Stimulated activated CD8-positive, alpha-beta memory T cell treated with anti-CD3 and anti-CD28 coated beads, Interleukin-15, amount 100 ng/mL, for 24 hours (primary cell): Measurements from ENCODE around the gene ZC3H6.

ENCODE experiments used
- DNase-seq: peaks from one replicate; pipeline ENCODE4 v3.0.0-alpha.2; 2020; ENCODE audit warnings: low read depth

The ZC3H6 gene

GRCh38 chr2:112275311-112275886 is at the start of gene ZC3H6:
TSS of gene ZC3H6 (plus strand) at chr2:112275597. CDS start at chr2:112275995, 398 bp downstream.
- peak; percentile 100 for DNase-seq

- no peak for DNase-seq
These were observed 46.0 kb upstream of the ZC3H6 start for GRCh38 chr2:112229348-112229747.

- no peak for DNase-seq
These were observed 45.0 kb upstream of the ZC3H6 start for GRCh38 chr2:112230371-112230770.

DNA sequence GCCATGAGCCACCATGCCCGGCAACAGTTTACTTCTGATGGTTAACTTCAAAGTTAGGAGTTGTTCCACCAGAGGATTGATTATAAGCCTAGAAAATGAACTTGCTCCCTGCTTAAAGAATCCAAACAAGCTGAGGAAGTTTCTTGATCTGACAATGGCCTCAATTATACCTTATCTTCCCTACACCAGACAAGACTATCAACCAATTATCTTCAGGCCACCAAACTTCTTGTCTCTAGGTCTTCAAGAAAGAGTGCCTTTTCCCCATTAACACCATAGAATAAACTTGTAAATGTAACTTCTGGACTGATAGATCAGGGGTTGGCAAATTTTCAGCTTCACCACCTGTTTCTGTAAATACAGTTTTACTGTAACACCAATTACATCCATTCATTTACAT is 35.5 kb upstream of the ZC3H6 start:
- DNase-seq, result no peak

GRCh38 chr2:112242384-112242783 is 33.0 kb upstream of the ZC3H6 start:
- no peak for DNase-seq

- no peak for DNase-seq
These were observed 32.2 kb upstream of the ZC3H6 start for GRCh38 chr2:112243233-112243632.

GRCh38 chr2:112244854-112245253 is 30.5 kb upstream of the ZC3H6 start:
- no peak for DNase-seq

DNA sequence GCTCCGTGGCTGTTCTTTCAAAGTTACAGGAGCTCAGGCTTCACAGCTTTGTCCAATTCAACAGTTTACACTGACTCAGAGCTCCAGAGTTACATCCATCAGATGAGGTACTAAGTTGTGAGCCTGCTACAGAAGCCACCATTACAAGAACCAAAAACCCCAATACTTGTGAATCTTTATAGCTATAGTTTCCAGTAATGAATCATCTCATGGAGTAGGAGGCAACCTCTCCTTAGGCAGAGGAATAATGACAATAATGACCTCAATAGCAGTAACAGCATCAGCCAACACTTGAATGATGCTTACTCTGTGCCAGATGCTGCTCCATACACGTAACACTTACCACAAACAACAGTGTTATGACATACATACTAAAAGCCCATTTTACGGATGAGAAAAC is 24.1 kb upstream of the ZC3H6 start:
- no peak for DNase-seq

DNA sequence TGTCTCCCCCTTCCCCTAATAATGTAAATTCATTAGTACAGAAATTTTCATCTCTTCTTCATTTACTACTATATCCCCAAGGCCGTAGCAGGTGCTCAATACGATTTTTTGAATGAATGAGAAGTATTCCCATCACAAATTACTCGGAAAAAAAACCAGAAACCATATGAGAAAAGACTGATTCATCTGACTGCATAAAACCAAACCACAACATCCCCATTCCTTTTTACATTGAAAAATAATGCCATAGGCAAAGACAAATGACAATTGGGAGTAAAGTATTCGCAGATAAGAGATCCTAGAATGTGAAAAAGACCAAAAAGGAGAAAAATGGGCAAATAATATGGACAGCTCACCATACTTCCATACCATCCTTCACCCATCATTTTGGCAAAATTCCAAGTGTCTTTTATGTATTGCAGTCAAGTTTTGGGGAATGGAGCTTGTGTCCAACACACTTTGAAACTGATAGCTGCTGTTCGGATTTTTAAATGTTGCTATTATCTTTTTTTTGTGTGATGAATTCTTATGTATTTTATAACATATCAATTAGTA is 22.1 kb upstream of the ZC3H6 start:
- DNase-seq, result no peak

DNA sequence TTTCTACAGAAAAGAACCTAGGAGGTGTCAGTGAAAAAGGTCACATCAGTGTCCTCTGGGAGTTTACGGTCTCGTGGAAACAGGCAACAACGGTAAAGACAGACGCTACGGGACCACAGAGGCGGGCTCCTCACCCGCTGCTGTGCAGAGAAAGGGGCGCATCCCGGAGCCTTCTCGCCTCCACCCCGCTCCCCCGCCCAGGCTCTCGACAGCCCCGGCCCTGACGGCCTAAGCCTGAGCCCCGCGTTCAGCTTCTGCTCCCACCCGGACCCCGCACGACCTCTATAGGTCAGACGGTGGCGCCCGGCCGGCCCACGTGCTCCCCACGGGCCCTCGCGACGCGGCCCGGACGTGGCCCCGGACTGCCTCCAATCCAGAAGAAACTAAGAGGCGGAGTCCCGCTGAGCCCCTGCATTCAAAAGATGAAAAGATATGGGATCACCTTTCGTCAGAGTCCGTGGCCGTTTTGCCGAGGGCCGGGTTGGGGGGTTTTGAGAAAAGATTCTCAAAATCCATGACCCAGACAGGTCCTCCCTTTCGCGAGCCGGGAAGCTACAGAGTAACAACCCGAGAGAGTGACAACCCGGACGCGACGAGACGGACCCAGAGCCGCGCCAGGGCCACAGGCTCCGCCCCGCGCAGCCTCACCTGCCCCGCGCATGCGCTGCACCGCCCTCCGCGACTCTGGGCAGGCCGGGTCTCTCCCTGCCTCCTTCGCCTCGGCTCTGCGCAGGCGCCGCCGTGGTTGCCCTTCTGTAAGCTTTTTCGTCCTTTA is 20.7 kb upstream of the ZC3H6 start, which contains the start of gene ZC3H8:
Gene ZC3H8, minus strand, starts transcription at position 577 of the 775 bp plus-strand sequence. Its CDS starts 61 bp downstream, at position 516.
- peak; percentile 92 for DNase-seq

DNA sequence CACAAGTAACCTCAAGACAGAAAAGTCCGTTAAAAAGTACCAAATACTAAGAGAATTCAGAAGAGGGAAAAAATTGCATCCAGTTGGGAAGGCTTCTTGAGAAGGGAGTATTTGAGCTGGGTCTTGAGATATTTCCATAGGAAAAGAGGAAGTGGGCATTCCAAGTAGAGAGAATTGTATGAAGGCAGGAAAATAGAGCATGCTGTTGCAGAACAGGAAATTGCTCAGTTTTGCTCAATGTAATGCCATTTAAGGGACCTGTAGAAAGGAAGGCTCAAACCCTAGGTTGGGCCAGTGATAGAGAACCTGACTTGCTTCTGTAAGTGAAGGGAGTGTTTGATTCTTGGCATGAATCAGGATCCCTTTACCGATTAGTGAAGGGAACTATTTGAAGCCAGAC is 19.5 kb upstream of the ZC3H6 start:
- DNase-seq, result no peak

GRCh38 chr2:112256654-112257053 is 18.7 kb upstream of the ZC3H6 start:
- no peak for DNase-seq

GRCh38 chr2:112257575-112257974 is 17.8 kb upstream of the ZC3H6 start:
- DNase-seq, result no peak

GRCh38 chr2:112259509-112260294 is 15.7 kb upstream of the ZC3H6 start:
- DNase-seq, result peak; percentile 48

GRCh38 chr2:112260295-112260625 is 15.1 kb upstream of the ZC3H6 start:
- DNase-seq, result no peak

GRCh38 chr2:112262876-112263275 is 12.5 kb upstream of the ZC3H6 start:
- no peak for DNase-seq

DNA sequence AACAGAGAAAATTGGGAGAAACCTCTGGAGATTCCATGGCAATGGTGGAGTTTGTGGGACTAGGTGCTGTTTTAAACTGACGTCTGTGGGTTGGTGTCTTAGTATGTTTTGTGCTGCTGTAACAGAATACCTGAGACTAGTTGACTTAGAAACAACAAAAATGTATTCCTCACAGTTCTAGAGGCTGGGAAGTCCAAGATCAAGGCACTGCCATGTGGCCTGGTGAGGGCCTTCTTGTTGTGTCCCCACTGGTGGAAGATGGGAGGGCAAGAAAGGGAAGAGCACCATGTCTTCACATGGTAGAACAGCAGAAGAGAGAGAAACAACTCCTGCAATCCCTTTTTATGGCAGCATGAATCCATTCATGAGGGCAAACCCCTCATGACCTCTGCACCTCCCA is 6.8 kb upstream of the ZC3H6 start:
- DNase-seq, result no peak

GRCh38 chr2:112272669-112273068 is 2.7 kb upstream of the ZC3H6 start:
- no peak for DNase-seq

GRCh38 chr2:112273349-112273748 is 2.0 kb upstream of the ZC3H6 start:
- no peak for DNase-seq

GRCh38 chr2:112275887-112276773 is 733 bp downstream of the ZC3H6 start:
- DNase-seq, result peak; percentile 67

GRCh38 chr2:112276954-112277353 is 1.6 kb downstream of the ZC3H6 start:
- DNase-seq, result no peak
